ENCODE measurements around the gene C1orf105.

DNA sequence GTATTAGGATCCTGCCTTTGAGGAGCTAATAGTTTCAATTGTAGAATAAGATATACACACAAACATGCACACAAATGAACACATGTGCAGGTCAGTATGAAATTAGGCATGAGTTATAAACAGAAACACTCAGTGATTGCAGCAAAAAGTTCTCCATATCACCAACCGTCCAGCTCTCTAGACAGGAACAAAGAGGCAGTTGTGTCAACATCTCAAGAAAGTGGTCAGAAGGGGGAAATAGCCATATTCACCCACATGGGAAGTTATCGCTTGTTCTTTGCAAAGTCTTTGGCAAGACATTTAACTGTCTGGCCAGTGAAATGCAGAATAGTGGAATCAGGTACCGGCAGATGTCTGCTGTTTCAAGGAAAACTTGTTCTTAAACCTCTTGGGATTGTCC is 52.8 kb downstream of the C1orf105 start:
- TF ChIP-seq YY1 (IDR thresholded peaks at IDR 0.05) (no peak), RAD21 (IDR thresholded peaks at IDR 0.05) (no peak), RXRA (IDR thresholded peaks at IDR 0.05) (no peak), ATF3 (IDR thresholded peaks at IDR 0.05) (no peak), MAX (IDR thresholded peaks at IDR 0.05) (no peak), TAF1 (conservative IDR thresholded peaks at IDR 0.05) (no peak), SP1 (IDR thresholded peaks at IDR 0.05) (no peak), JUND (IDR thresholded peaks at IDR 0.05) (no peak), FOXA1 (IDR thresholded peaks at IDR 0.05) (no peak)
- TF ChIP-seq, protein P1, sequence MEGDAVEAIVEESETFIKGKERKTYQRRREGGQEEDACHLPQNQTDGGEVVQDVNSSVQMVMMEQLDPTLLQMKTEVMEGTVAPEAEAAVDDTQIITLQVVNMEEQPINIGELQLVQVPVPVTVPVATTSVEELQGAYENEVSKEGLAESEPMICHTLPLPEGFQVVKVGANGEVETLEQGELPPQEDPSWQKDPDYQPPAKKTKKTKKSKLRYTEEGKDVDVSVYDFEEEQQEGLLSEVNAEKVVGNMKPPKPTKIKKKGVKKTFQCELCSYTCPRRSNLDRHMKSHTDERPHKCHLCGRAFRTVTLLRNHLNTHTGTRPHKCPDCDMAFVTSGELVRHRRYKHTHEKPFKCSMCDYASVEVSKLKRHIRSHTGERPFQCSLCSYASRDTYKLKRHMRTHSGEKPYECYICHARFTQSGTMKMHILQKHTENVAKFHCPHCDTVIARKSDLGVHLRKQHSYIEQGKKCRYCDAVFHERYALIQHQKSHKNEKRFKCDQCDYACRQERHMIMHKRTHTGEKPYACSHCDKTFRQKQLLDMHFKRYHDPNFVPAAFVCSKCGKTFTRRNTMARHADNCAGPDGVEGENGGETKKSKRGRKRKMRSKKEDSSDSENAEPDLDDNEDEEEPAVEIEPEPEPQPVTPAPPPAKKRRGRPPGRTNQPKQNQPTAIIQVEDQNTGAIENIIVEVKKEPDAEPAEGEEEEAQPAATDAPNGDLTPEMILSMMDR (IDR thresholded peaks at IDR 0.05; ENCODE audit: low read depth, low read length, missing input control), result no peak
- TF ChIP-seq, protein P2, sequence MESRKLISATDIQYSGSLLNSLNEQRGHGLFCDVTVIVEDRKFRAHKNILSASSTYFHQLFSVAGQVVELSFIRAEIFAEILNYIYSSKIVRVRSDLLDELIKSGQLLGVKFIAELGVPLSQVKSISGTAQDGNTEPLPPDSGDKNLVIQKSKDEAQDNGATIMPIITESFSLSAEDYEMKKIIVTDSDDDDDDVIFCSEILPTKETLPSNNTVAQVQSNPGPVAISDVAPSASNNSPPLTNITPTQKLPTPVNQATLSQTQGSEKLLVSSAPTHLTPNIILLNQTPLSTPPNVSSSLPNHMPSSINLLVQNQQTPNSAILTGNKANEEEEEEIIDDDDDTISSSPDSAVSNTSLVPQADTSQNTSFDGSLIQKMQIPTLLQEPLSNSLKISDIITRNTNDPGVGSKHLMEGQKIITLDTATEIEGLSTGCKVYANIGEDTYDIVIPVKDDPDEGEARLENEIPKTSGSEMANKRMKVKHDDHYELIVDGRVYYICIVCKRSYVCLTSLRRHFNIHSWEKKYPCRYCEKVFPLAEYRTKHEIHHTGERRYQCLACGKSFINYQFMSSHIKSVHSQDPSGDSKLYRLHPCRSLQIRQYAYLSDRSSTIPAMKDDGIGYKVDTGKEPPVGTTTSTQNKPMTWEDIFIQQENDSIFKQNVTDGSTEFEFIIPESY (IDR thresholded peaks at IDR 0.05), result no peak
- TF ChIP-seq, protein P3, sequence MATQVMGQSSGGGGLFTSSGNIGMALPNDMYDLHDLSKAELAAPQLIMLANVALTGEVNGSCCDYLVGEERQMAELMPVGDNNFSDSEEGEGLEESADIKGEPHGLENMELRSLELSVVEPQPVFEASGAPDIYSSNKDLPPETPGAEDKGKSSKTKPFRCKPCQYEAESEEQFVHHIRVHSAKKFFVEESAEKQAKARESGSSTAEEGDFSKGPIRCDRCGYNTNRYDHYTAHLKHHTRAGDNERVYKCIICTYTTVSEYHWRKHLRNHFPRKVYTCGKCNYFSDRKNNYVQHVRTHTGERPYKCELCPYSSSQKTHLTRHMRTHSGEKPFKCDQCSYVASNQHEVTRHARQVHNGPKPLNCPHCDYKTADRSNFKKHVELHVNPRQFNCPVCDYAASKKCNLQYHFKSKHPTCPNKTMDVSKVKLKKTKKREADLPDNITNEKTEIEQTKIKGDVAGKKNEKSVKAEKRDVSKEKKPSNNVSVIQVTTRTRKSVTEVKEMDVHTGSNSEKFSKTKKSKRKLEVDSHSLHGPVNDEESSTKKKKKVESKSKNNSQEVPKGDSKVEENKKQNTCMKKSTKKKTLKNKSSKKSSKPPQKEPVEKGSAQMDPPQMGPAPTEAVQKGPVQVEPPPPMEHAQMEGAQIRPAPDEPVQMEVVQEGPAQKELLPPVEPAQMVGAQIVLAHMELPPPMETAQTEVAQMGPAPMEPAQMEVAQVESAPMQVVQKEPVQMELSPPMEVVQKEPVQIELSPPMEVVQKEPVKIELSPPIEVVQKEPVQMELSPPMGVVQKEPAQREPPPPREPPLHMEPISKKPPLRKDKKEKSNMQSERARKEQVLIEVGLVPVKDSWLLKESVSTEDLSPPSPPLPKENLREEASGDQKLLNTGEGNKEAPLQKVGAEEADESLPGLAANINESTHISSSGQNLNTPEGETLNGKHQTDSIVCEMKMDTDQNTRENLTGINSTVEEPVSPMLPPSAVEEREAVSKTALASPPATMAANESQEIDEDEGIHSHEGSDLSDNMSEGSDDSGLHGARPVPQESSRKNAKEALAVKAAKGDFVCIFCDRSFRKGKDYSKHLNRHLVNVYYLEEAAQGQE (IDR thresholded peaks at IDR 0.05), result no peak
